Measurements from ENCODE around the gene SYT7.

- TF ChIP-seq PRDM15 (CRISPR knock-in tag; IDR thresholded peaks at IDR 0.05), result no peak
- no peak for TF ChIP-seq ATF7 (IDR thresholded peaks at IDR 0.05; ENCODE audit: low read depth)
These were observed 94.1 kb downstream of the SYT7 start for GRCh38 chr11:61486779-61487178.

Measured in GM12878 (cell line).